COLO829 (cell line): ENCODE data around the gene LMO7.

Experiments used
- DNase-seq: peaks from one replicate; pipeline ENCODE4 v3.0.0; 2012; ENCODE audit warnings: low spot score

Gene LMO7

GRCh38 chr13:75635828-75636435, at the start of gene LMO7:
TSS of gene LMO7 (plus strand) at chr13:75636330. CDS start at chr13:75636658, 328 bp downstream.
- DNase-seq: no peak

- DNase-seq: no peak
These were observed 48.5 kb upstream of the LMO7 start for GRCh38 chr13:75587679-75588078.

GRCh38 chr13:75596657-75597182, 39.4 kb upstream of the LMO7 start:
- DNase-seq: no peak

GRCh38 chr13:75600371-75600770, 35.8 kb upstream of the LMO7 start:
- DNase-seq: no peak

GRCh38 chr13:75603038-75603437, 33.1 kb upstream of the LMO7 start:
- DNase-seq: no peak

GRCh38 chr13:75607447-75607846, 28.7 kb upstream of the LMO7 start:
- peak; percentile 1 for DNase-seq

- DNase-seq: no peak
These were observed 25.7 kb upstream of the LMO7 start for GRCh38 chr13:75610466-75610865.

GRCh38 chr13:75612354-75612753, 23.8 kb upstream of the LMO7 start:
- no peak for DNase-seq

GRCh38 chr13:75617230-75617629, 18.9 kb upstream of the LMO7 start:
- no peak for DNase-seq

- DNase-seq: no peak
These were observed 17.8 kb upstream of the LMO7 start for GRCh38 chr13:75618308-75618707.

- DNase-seq: no peak
These were observed 16.1 kb upstream of the LMO7 start for GRCh38 chr13:75620020-75620419.

- DNase-seq: peak; percentile 25
These were observed 15.0 kb upstream of the LMO7 start for GRCh38 chr13:75621147-75621546.

- no peak for DNase-seq
These were observed 7.3 kb upstream of the LMO7 start for GRCh38 chr13:75628801-75629200.

- peak; percentile 59 for DNase-seq
These were observed 2.8 kb upstream of the LMO7 start for GRCh38 chr13:75633285-75633684.

- no peak for DNase-seq
These were observed 866 bp upstream of the LMO7 start for GRCh38 chr13:75635101-75635827.

- no peak for DNase-seq
These were observed 478 bp downstream of the LMO7 start for GRCh38 chr13:75636436-75637180.

GRCh38 chr13:75637181-75637750, 1.1 kb downstream of the LMO7 start:
- no peak for DNase-seq

- DNase-seq: no peak
These were observed 3.3 kb downstream of the LMO7 start for GRCh38 chr13:75639454-75639853.

GRCh38 chr13:75641026-75641425, 4.9 kb downstream of the LMO7 start:
- no peak for DNase-seq

- DNase-seq: no peak
These were observed 7.1 kb downstream of the LMO7 start for GRCh38 chr13:75643182-75643581.

- no peak for DNase-seq
These were observed 7.6 kb downstream of the LMO7 start for GRCh38 chr13:75643693-75644092.

- no peak for DNase-seq
These were observed 9.0 kb downstream of the LMO7 start for GRCh38 chr13:75645141-75645540.
